ENCODE results near the gene FGF16.

The FGF16 gene

DNA sequence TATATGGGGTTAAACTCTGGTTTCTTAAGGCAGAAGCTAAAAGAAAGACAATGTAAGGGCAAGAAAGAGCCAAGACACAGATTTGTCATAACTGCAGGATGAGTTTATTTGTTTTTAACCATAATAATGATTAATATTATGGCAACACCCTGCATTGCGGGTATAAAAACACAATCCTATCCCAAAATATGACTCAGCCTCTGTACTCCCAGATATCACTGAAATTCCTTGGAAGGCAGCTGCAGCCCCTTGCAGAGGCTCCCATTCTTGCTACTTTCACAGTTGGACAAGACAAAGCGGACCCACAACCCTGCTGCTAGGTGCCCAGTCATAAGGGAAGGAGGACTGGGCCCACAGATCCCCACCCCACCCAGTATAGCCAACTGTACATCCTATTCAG, 20.4 kb upstream of the FGF16 start:
- TF ChIP-seq EGR1 (IDR thresholded peaks at IDR 0.05) (no peak), NFIC (IDR thresholded peaks at IDR 0.05) (no peak), TAF1 (IDR thresholded peaks at IDR 0.05; ENCODE audit: low read depth) (no peak), USF1 (IDR thresholded peaks at IDR 0.05) (no peak), TEAD4 (IDR thresholded peaks at IDR 0.05) (no peak), YY1 (IDR thresholded peaks at IDR 0.05; ENCODE audit: low read depth) (no peak), EP300 (IDR thresholded peaks at IDR 0.05; ENCODE audit: borderline replicate concordance) (no peak), RAD21 (IDR thresholded peaks at IDR 0.05; ENCODE audit: low read depth) (no peak), TCF12 (IDR thresholded peaks at IDR 0.05; ENCODE audit: low read depth) (no peak), CREB1 (IDR thresholded peaks at IDR 0.05; ENCODE audit: low read depth) (no peak), REST (IDR thresholded peaks at IDR 0.05; ENCODE audit: low read depth) (no peak), FOXM1 (IDR thresholded peaks at IDR 0.05; ENCODE audit: borderline replicate concordance, low read depth) (no peak)
- TF ChIP-seq, protein P1, sequence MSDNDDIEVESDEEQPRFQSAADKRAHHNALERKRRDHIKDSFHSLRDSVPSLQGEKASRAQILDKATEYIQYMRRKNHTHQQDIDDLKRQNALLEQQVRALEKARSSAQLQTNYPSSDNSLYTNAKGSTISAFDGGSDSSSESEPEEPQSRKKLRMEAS (IDR thresholded peaks at IDR 0.05) = no peak

GRCh38 chrX:77427611-77428010, 19.6 kb upstream of the FGF16 start:
- no peak for TF ChIP-seq YY1 (IDR thresholded peaks at IDR 0.05; ENCODE audit: low read depth)
- no peak for TF ChIP-seq TAF1 (IDR thresholded peaks at IDR 0.05; ENCODE audit: low read depth)
- TF ChIP-seq TEAD4 (IDR thresholded peaks at IDR 0.05) = no peak
- TF ChIP-seq EGR1 (IDR thresholded peaks at IDR 0.05) = no peak
- TF ChIP-seq FOXM1 (IDR thresholded peaks at IDR 0.05; ENCODE audit: borderline replicate concordance, low read depth) = no peak
- no peak for TF ChIP-seq CEBPB (IDR thresholded peaks at IDR 0.05)
- no peak for TF ChIP-seq TCF12 (IDR thresholded peaks at IDR 0.05; ENCODE audit: low read depth)
- TF ChIP-seq USF1 (IDR thresholded peaks at IDR 0.05) = no peak
- TF ChIP-seq NFIC (IDR thresholded peaks at IDR 0.05) = no peak
- no peak for TF ChIP-seq REST (IDR thresholded peaks at IDR 0.05; ENCODE audit: low read depth)
- TF ChIP-seq CREB1 (IDR thresholded peaks at IDR 0.05; ENCODE audit: low read depth) = no peak
- TF ChIP-seq ZBTB7A (IDR thresholded peaks at IDR 0.05; ENCODE audit: low read depth) = no peak
- TF ChIP-seq, protein P1 (IDR thresholded peaks at IDR 0.05) = no peak
- no peak for TF ChIP-seq EP300 (IDR thresholded peaks at IDR 0.05; ENCODE audit: borderline replicate concordance)
- no peak for TF ChIP-seq RAD21 (IDR thresholded peaks at IDR 0.05; ENCODE audit: low read depth)

DNA sequence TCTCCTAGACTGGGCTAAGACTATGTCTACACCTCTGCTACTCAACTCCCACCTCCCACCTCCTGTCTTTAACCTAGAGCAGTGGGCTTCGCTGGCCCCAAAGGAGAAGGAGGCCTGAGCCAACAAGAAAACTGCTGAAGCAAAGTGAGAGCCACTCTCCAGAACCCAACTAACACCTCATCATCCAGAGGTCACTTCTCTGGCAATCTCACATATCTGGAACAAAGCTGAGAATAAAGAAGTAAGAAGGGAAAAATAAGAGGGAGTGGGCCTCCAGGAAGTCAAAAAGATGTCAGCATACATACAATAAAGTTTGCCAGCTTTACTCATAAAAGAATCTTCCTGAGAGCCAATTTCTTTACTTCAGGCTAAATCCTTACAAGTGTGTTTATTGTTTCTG, 18.6 kb upstream of the FGF16 start:
- TF ChIP-seq TAF1 (IDR thresholded peaks at IDR 0.05; ENCODE audit: low read depth) = no peak
- no peak for TF ChIP-seq RAD21 (IDR thresholded peaks at IDR 0.05; ENCODE audit: low read depth)
- TF ChIP-seq REST (IDR thresholded peaks at IDR 0.05; ENCODE audit: low read depth) = no peak
- no peak for TF ChIP-seq EGR1 (IDR thresholded peaks at IDR 0.05)
- no peak for TF ChIP-seq ZBTB7A (IDR thresholded peaks at IDR 0.05; ENCODE audit: low read depth)
- TF ChIP-seq, protein P1 (IDR thresholded peaks at IDR 0.05) = no peak
- no peak for TF ChIP-seq TEAD4 (IDR thresholded peaks at IDR 0.05)
- no peak for TF ChIP-seq FOXM1 (IDR thresholded peaks at IDR 0.05; ENCODE audit: borderline replicate concordance, low read depth)
- no peak for TF ChIP-seq USF1 (IDR thresholded peaks at IDR 0.05)
- TF ChIP-seq CEBPB (IDR thresholded peaks at IDR 0.05) = no peak
- no peak for TF ChIP-seq EP300 (IDR thresholded peaks at IDR 0.05; ENCODE audit: borderline replicate concordance)
- no peak for TF ChIP-seq TCF12 (IDR thresholded peaks at IDR 0.05; ENCODE audit: low read depth)

DNA sequence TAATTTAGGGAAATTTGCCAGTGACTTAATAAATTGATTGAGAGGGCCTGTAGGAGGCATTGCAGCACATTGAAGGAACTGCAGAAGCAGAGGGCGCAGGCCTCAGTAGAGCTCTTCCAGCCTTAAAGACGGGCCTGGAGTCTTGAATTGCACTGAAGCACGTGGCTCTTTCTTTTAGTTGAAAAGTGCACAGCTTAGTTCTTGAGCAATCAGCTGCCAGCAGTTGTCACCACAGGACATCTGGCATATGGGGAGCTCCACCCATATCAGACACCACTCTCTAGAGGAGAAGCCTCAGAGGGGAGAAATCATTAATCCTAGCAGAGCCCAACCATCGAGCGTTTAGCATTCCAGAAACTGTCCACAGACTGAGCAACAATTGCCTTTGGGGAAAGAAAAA, 16.0 kb upstream of the FGF16 start:
- no peak for TF ChIP-seq ZBTB7A (IDR thresholded peaks at IDR 0.05; ENCODE audit: low read depth)
- no peak for TF ChIP-seq NFIC (IDR thresholded peaks at IDR 0.05)
- TF ChIP-seq CEBPB (IDR thresholded peaks at IDR 0.05) = no peak
- TF ChIP-seq TEAD4 (IDR thresholded peaks at IDR 0.05) = no peak
- TF ChIP-seq REST (IDR thresholded peaks at IDR 0.05; ENCODE audit: low read depth) = no peak
- TF ChIP-seq TAF1 (IDR thresholded peaks at IDR 0.05; ENCODE audit: low read depth) = no peak
- TF ChIP-seq RAD21 (IDR thresholded peaks at IDR 0.05; ENCODE audit: low read depth) = no peak
- no peak for TF ChIP-seq EGR1 (IDR thresholded peaks at IDR 0.05)
- TF ChIP-seq EP300 (IDR thresholded peaks at IDR 0.05; ENCODE audit: borderline replicate concordance) = no peak
- no peak for TF ChIP-seq YY1 (IDR thresholded peaks at IDR 0.05; ENCODE audit: low read depth)
- no peak for TF ChIP-seq TCF12 (IDR thresholded peaks at IDR 0.05; ENCODE audit: low read depth)
- no peak for TF ChIP-seq USF1 (IDR thresholded peaks at IDR 0.05)
- TF ChIP-seq, protein P1 (IDR thresholded peaks at IDR 0.05) = no peak
- TF ChIP-seq CREB1 (IDR thresholded peaks at IDR 0.05; ENCODE audit: low read depth) = no peak
- no peak for TF ChIP-seq FOXM1 (IDR thresholded peaks at IDR 0.05; ENCODE audit: borderline replicate concordance, low read depth)
